ENCODE results near the gene DLG2.
"Not testable (repeated sequence)": the region's sequence is repeated elsewhere in the genome, so short reads cannot be mapped to it uniquely, and the experiment has no call there.

DLG2 gene

GRCh38 chr11:84853841-84854497, 773.2 kb downstream of the DLG2 start:
- no peak for DNase-seq

- no peak for DNase-seq
These were observed 779.3 kb downstream of the DLG2 start for GRCh38 chr11:84847842-84848241.

DNA sequence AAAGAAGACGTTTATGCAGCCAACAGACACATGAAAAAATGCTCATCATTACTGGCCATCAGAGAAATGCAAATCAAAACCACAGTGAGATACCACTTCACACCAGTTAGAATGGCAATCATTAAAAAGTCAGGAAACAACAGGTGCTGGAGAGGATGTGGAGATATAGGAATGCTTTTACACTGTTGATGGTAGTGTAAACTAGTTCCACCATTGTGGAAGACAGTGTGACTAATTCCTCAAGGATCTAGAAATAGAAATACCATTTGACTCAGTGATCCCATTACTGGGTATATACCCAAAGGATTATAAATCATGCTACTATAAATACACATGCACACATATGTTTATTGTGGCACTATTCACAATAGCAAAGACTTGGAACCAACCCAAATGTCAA, 786.9 kb downstream of the DLG2 start:
- not testable (repeated sequence) for DNase-seq

DNA sequence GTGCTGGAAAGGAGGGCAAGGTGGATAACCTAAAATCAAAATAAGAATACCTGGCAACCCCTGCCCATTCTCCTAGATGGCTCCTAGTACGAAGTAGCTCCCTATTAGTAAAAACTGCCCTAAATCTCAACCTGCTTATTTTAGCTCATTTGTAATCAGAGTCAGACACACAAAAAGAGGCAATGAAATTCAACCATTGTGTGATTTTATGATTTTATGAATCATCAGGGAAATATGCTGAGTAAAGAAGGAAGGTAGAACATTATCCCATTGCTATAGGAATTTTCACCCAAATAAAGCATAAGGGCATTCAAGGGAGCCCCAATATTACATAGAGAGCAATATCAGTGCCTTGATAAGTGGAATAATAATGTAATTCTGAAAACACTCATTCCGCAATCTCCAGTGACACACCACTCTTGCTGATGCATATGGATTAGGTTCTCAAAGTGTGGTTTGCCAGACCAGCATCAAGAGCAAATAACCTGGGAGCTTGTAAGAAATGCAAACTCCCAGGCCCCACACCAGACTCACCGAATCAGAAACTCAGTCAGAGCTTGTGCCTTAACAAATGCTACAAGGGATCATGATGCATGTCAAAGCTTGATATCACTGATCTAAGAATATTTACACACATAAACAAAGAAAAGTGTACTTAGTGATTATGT, 789.6 kb downstream of the DLG2 start:
- DNase-seq: no peak

DNA sequence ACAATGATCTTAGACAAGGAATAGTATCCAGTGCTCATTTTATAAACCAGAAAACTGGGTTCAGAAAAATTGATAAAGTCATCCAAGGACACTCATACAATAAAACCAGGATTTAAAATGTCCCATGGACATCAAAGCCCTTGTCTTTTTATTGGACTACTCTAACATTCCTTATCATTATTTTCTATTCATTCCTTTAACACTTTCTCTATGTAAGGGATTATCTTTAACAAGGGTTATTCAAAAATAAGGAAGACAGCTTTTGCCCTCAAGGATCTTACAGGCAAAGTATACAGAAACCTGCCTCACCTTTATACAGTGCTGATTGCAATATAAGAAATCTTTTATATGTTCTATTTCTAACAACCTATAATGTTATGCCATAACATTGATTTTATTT, 790.8 kb downstream of the DLG2 start:
- DNase-seq: no peak

DNA sequence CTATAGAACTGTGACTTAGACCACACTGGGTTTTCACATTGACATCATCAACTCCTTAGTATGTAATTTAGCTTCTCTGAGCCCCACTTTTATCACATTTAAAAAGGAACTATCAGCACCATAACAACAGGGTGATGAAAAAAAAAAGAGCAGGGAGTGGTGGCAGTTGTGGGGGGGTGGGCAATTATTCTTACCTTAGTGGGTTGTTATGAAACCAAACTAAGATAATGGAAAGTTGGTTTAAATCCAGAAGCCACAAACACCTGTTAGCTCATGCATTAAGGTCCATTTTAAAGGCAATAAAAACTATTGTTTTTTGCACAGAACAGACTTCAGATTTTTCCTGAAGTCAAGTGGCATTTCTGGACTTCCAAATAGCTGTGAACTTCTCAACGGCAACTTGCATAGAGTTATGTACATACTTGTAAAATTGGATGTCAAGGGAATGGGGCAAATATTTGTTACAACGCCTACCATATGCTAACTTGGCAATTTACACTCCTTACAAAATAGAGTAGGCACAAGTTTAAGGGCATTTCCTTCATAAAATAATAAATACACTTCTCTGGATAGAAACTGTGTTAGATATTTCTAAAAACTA, 793.6 kb downstream of the DLG2 start:
- DNase-seq: no peak

DNA sequence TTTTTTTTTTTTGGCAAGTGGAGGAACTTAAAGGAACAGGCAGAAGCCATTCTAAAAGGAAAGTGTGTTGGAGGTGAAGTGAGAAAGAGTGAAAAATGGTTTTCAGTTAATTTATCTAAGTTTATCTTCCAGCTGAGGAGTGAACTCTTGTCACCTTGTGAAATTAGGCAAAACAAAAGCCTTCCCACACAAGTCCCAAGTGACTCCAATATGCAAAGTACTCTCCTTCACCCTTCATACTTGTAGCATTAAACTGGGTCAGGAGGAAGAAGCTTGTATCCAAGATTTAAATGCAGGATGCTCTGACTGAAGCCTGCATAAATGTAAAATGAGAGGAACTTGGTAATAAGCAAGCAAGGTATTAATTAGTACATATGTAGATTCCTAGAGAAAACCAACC, 796.8 kb downstream of the DLG2 start:
- no peak for DNase-seq

DNA sequence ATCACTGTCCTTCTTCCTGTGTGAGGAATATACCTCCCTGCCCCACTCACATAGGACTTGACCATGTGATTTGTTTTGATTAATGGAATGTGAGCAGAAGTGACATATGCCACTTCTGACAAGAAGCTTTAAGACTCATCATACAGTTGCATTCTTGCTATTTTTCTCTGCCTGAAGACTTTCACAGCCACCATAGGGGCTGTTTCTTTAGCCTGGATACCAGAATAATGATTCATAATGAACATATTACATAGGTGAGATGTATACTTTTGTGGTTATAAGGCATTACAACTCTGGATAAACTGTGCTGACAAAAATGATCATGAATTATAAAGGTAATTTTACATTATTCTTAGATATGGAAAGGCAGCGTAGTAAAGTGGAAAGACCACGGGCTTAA, 798.0 kb downstream of the DLG2 start:
- DNase-seq: no peak

GRCh38 chr11:84828616-84829015, 798.5 kb downstream of the DLG2 start:
- DNase-seq: no peak

GRCh38 chr11:84825106-84825660, 802.0 kb downstream of the DLG2 start:
- no peak for DNase-seq

GRCh38 chr11:84824624-84825023, 802.5 kb downstream of the DLG2 start:
- no peak for DNase-seq

DNA sequence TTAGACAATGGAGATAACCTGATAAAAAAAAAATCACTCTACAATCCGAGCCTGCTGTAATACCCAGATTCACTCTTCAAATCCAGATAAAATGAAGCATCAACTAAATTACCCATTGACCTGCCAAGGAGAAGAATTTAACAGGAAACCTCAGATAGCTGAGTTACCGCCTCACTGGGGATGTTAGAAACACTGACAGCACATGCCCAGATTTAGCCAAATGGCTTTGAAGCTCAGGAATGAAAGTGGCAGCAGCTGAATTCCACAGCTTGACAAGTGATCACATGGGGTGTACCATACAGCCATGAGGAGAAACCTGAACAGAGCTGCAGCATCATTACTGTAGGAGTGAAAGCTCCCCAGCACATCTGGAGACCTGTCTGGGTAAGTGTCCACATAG, 807.6 kb downstream of the DLG2 start:
- DNase-seq: no peak

GRCh38 chr11:84819128-84819527, 808.0 kb downstream of the DLG2 start:
- DNase-seq: no peak

- no peak for DNase-seq
These were observed 809.1 kb downstream of the DLG2 start for GRCh38 chr11:84817998-84818397.

- DNase-seq: peak in 2 of 56 donors; percentile 19 to 28
These were observed 814.6 kb downstream of the DLG2 start for GRCh38 chr11:84812471-84812969.

DNA sequence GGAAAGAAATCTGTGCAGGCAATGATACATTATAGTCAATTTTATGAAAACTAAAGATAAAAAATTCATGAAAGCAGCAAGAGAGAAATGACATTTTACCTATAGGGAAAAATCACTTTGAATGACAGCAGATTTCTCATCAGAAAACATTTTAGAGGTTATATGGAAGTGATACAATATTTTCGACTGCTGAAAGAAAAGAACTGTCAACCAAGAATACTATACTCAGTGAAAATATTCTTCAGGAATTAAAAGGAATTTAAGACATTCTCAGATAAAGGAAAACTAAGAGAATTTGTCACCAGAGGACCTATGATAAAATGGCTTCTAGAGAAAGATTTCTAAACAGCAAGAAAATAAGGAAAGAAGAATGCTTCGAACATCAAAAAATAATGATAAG, 820.8 kb downstream of the DLG2 start:
- no peak for DNase-seq

DNA sequence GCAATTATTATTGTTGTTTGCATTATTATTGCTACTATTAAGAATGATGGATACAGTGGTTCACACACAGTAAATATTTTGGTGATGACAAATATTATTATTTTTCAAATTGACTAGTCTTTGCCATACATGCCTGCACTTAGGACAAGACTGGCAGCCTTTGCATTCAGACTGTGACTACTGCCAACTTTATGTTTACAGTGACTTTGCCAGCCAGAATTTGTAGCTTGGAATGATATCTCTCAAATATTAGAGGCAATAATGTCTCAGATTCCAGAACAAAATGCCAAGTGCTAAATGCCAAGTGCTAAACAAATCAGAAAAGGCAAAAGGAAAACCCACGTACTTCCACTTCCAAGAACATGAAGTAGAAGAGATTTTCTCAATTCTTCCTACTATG, 823.1 kb downstream of the DLG2 start:
- DNase-seq: no peak

GRCh38 chr11:84800755-84801346, 826.3 kb downstream of the DLG2 start:
- DNase-seq: no peak

DNA sequence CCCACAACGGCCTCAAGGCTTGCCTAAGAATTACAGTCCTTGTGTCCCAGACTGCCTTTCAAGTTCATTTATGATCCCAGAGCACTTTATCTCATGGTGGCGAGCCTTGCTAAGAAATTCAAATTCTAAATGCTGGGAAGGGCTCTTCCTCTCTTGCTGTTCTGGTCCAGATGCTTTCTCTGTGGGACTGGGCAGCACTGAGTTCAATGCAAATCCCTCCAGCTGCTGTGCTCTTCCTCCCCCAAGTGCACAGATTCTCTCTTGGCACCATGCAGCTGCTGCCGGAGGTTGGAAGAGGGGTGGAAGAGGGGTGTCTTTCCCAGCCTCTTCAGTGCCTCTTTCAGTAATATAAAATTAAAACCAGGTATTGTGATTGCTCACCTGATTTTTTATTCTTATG, 828.0 kb downstream of the DLG2 start:
- no peak for DNase-seq

DNA sequence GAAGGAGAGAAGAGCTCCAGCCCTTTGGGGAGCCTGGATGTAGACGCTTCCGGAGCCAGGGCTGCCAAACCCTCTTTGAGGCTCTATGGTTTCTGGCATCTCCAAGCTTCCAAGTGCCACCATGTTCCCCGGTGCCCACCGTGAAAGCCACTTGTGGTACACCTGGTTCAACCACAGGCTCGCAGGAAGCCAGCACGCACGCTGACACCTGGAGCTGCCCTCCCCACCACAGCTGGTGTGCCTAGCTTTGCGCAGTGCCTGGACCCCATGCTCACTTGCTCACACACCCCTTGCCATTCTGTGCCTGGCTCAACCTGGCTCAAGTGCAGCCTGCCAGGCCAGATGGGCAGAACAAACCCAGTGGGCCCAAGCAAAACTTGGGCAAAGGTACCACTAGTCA, 831.4 kb downstream of the DLG2 start:
- no peak for DNase-seq

DNA sequence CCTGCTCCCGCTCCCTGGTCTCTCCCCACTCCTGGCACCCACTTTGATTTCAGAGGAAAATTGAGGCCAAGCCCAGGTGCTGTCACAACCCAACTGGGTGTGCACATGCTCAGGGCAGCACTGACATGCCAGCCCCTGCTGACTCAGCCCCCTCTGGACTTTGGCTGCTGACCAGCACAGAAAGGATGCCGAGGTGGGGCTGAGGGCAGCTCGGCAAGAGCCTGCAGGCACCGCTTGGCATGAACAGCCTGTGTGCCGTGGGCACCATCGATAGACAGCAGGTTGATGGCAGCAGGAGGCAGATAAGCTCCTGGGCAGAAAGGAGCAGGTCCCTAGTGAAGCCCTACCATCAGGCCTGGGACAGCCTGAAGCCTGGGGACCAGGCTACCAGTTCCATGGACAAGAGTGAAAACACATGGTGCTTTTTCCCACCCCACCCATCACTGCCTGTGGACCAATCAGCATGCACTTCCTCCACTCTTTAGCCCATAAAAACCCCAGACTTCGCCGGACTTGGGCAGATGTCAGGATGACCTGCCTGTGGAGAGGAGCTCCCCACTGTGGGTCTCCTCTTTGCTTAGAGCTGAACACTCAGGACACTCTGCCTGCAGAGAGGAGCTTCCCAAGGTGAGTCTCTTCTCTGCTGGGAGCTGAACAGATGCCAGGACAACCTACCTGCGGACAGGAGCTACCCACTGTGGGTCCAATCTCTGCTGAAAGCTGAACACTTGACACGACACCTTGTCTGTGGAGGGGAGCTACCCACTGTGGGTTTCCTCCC, 832.3 kb downstream of the DLG2 start:
- no peak for DNase-seq

Data from amygdala (tissue), 56 donors.